Heart left ventricle (tissue), 13 donors: ENCODE measurements around the gene CMIP.

Experiments
- CTCF ChIP-seq, 12 donors: fragments of 200-600 bp; sonication (generic) in 4 of 12; IDR thresholded peaks; one replicate each; pipeline versions ENCODE4 v1.5.0 to v1.8.0; 2018 to 2022; ENCODE audit warnings: antibody characterized with exemption in 12 of 12, mild to moderate bottlenecking in 5 of 12
- POLR2A ChIP-seq, 2 donors: fragments of 450-650 bp; IDR thresholded peaks; one replicate each; pipeline ENCODE4 v1.6.1; 2017; ENCODE audit warnings: antibody characterized with exemption in 2 of 2, mild to moderate bottlenecking in 2 of 2, moderate library complexity in 2 of 2
- donor health status: ischemic (EF 13 %, LVEDD 7.1; RV severe dilation, severe dysfunction).
- donor health status: DM: no; HTN: yes; CAD: no.
- donor health status: DM: no; HTN: no; CAD: no.
- donor health status: ischemic (EF 25% LVEDD 6.9; RV normal size, moderate dysfunction).
- donor health status: ischemic (EF 25% LVEDD 5.7; RV mildly dilated, moderate dysfunction).
- donor health status: ischemic (EF 35%, LVEDD 5.7; RV mildly dilated, moderate dysfunction).
- donor health status: nonischemic (EF 11% LVEDD 7.7; RV severe dilation, severe dysfunction).
- donor health status: DM: yes; HTN: yes; CAD: no.
- donor health status: PGD.
- donor health status: ischemic (EF 29% LVEDD 5.4; RV normal size, mild dysfunction).
- donor health status: nonischemic (EF 23%, LVEDD 6.1; RV moderate dilation, normal function).

- TF ChIP-seq CTCF (IDR thresholded peaks at IDR 0.05) (no peak), POLR2A (IDR thresholded peaks at IDR 0.05) (no peak)
Measured at GRCh38 chr16:81442220-81442915, 2.2 kb upstream of the CMIP start.
